ENCODE data around the gene ZNF469. TPM values are rescaled to one million over a fixed set of nuclear protein-coding genes. Genes with fewer than 3 reads are reported as not detected.

The ZNF469 gene
- total and polyA plus RNA-seq, 9 of the 15 experiments (the other 6 are each of a cell fraction or from before 2014, with no cell fraction given) = 0.01 to 0.04 TPM; not detected in 7

GRCh38 chr16:88403794-88404581, 21.2 kb downstream of the ZNF469 start:
- no TSS peak for BruUV-seq (replicated peaks)
- DNase-seq (ENCODE audit: extremely low read depth in 1 of 4, low spot score in 3 of 4) (peak in 2 of 4 experiments; percentile 45 to 56), FAIRE-seq (no peak), ATAC-seq (peak; percentile 55)
- H4K20me1 ChIP-seq (replicated peaks; ENCODE audit: control insufficient read depth, insufficient read depth, low read length) = 0 out of 2 replicates have a peak, but pooled peaks cover 8% of the 10 kb centered on the region
- ChIA-PET POLR2A (interaction anchor here (1.5 kb wide), 1 partner anchor 29 kb away, joined by 3 read pairs; no protein-coding TSS in a partner anchor), CTCF (ENCODE audit: low intra/inter-chr PET ratio) (no interaction called here)
- peaks cover 0 to 54% of the 10 kb centered on the region in 2 experiments; a peak in 3 of 5 replicates for H3K4me1 ChIP-seq (replicated peaks in 1 of 2; ENCODE audit: control insufficient read depth in 2 of 2, insufficient read depth in 2 of 2, low read length in 2 of 2)
- no peaks in the 10 kb centered on the region for H3K9me3 ChIP-seq (replicated peaks; ENCODE audit: control insufficient read depth, insufficient read depth, low read depth, low read length)
- H3K9me1 ChIP-seq (ENCODE audit: control insufficient read depth, insufficient read depth, low read length) = no peaks in the 10 kb centered on the region
- H3K27ac ChIP-seq (ENCODE audit: extremely low read depth, low read depth, low read length) = no peak overlapping the region
- peaks cover 10 to 47% of the 10 kb centered on the region in 2 experiments for H3K27me3 ChIP-seq (ENCODE audit: control insufficient read depth in 2 of 2, insufficient read depth in 2 of 2, low read length in 2 of 2)
- H2AFZ ChIP-seq (ENCODE audit: low read depth, low read length) = no peak overlapping the region
- WGBS (ENCODE audit: insufficient coverage, low coverage, missing lambda C conversion rate) = 10% methylated on average over 21 of the region's 22 CpGs
- intact Hi-C loops (cut with micrococcal nuclease) (loop anchor here (10.0 kb wide), 1 partner anchor 119 kb away; no protein-coding TSS in a partner anchor), in situ Hi-C loops (cut with MboI) (no loop called here)
- no peaks in the 10 kb centered on the region for H3K36me3 ChIP-seq (ENCODE audit: control insufficient read depth, insufficient read depth, low read length)
- no peak overlapping the region for H3K4me2 ChIP-seq (ENCODE audit: insufficient read depth, low read length)
- no peaks in the 10 kb centered on the region for H3K79me2 ChIP-seq (ENCODE audit: control insufficient read depth, insufficient read depth, low read length)
- no peak overlapping the region for H3K9ac ChIP-seq (ENCODE audit: insufficient read depth in 1 of 2, low read depth in 2 of 2, low read length in 2 of 2)
- H3K4me3 ChIP-seq = no peak overlapping the region
- 0 out of 2 replicates have a peak, but pooled peaks have one; percentile 8 for TF ChIP-seq REST (IDR thresholded peaks at IDR 0.05; ENCODE audit: borderline replicate concordance)
- TF ChIP-seq REST (CRISPR knock-in tag; IDR thresholded peaks at IDR 0.05; ENCODE audit: low read depth) = no peak
- TF ChIP-seq NCOA2 (IDR thresholded peaks at IDR 0.05; ENCODE audit: partially characterized antibody in 2 of 2) = no peak
- TF ChIP-seq CTCFL (IDR thresholded peaks at IDR 0.05; ENCODE audit: borderline replicate concordance, insufficient read depth, low read depth, low read length, poor library complexity, severe bottlenecking) = peak; percentile 34
- no peak for TF ChIP-seq ARID4B (CRISPR knock-in tag; IDR thresholded peaks at IDR 0.05)

Measured in K562 (cell line).